NOMO-1 treated with DMSO at 0.1 percent for 48 hours (cell line): ENCODE data around the gene PRL.
A peak's percentile ranks its signal among the peaks of the same experiment; 100 is the strongest.

Source experiments
- DNase-seq: peaks from one replicate; lab custom pipeline; 2025; ENCODE audit not compliant: unreplicated experiment; lab: John Stamatoyannopoulos, UW

Gene PRL

GRCh38 chr6:22295145-22295544 lies 1.7 kb downstream of the PRL start:
- DNase-seq: no peak

- DNase-seq: no peak
Observed at GRCh38 chr6:22294301-22294700, 2.5 kb downstream of the PRL start.

- DNase-seq: no peak
Observed at GRCh38 chr6:22290045-22290444, 6.8 kb downstream of the PRL start.

- DNase-seq: no peak
Observed at GRCh38 chr6:22288721-22289120, 8.1 kb downstream of the PRL start.

- DNase-seq: no peak
Observed at GRCh38 chr6:22284666-22285065, 12.2 kb downstream of the PRL start.

- DNase-seq: no peak
Observed at GRCh38 chr6:22281341-22282085, 15.3 kb downstream of the PRL start.

- DNase-seq: no peak
Observed at GRCh38 chr6:22279427-22279826, 17.4 kb downstream of the PRL start.

GRCh38 chr6:22271081-22271480 lies 25.8 kb downstream of the PRL start:
- peak; percentile 36 for DNase-seq

- no peak for DNase-seq
Observed at GRCh38 chr6:22263748-22264147, 33.1 kb downstream of the PRL start.

GRCh38 chr6:22254886-22255285 lies 42.0 kb downstream of the PRL start:
- no peak for DNase-seq

GRCh38 chr6:22253955-22254655 lies 42.7 kb downstream of the PRL start:
- DNase-seq: no peak

- no peak for DNase-seq
Observed at GRCh38 chr6:22251348-22251747, 45.5 kb downstream of the PRL start.

GRCh38 chr6:22250486-22250885 lies 46.4 kb downstream of the PRL start:
- no peak for DNase-seq

- no peak for DNase-seq
Observed at GRCh38 chr6:22249711-22250350, 47.0 kb downstream of the PRL start.

- DNase-seq: no peak
Observed at GRCh38 chr6:22248513-22249308, 48.1 kb downstream of the PRL start.

GRCh38 chr6:22247916-22248482 lies 48.8 kb downstream of the PRL start:
- DNase-seq: no peak

GRCh38 chr6:22240025-22240424 lies 56.8 kb downstream of the PRL start:
- no peak for DNase-seq

- no peak for DNase-seq
Observed at GRCh38 chr6:22239261-22239921, 57.4 kb downstream of the PRL start.

- no peak for DNase-seq
Observed at GRCh38 chr6:22238861-22239260, 58.0 kb downstream of the PRL start.

GRCh38 chr6:22237526-22237925 lies 59.3 kb downstream of the PRL start:
- no peak for DNase-seq
